NCI-H345 (cell line): ENCODE measurements around the gene USP28.
"Not testable (repeated sequence)": the region's sequence is repeated elsewhere in the genome, so short reads cannot be mapped to it uniquely, and the experiment has no call there.

Experiments
- DNase-seq: peaks from one replicate; lab custom pipeline; 2025; lab: John Stamatoyannopoulos, UW

Gene USP28

GRCh38 chr11:113838005-113838404 lies 37.4 kb downstream of the USP28 start:
- no peak for DNase-seq

DNA sequence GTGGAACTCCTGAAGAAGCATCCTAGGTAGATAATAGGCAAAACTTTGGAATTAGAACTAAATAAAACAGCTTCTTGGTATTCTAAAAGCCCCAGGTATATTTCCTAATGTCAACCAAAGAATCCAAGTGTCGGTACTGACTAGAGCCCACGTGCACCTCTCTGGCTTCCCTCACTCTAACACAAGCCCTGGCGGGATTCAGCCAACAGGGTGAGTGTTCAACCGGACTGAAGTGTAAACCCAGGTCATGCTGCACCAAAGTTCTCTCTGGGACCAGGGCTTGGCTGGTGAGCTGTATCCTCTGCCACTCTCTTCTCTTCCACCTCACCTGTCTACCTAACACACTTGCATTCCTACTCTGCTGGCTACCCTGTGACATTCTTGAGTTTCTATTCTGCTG lies 40.1 kb downstream of the USP28 start:
- no peak for DNase-seq

- no peak for DNase-seq
These were observed 42.2 kb downstream of the USP28 start for GRCh38 chr11:113833151-113833550.

GRCh38 chr11:113831314-113831713 lies 44.1 kb downstream of the USP28 start:
- no peak for DNase-seq

DNA sequence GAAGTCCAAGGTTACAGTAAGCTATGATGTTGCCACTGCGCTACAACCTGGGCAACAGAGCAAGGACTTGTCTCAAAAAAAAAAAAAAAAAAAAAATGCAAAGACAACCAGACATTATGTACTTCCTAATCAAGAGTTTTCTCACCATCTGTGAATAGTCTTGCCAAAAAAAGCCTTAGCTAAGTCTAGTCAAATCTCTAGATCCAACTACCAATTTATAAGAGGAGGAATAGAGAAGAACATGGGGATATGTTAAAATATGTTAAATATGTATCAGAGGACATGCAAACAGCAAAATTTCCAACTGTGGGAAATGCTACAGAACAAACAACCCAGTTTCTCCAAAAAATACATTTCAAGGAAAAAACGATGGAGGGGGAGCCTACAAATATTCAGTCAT lies 45.6 kb downstream of the USP28 start:
- DNase-seq: no peak

DNA sequence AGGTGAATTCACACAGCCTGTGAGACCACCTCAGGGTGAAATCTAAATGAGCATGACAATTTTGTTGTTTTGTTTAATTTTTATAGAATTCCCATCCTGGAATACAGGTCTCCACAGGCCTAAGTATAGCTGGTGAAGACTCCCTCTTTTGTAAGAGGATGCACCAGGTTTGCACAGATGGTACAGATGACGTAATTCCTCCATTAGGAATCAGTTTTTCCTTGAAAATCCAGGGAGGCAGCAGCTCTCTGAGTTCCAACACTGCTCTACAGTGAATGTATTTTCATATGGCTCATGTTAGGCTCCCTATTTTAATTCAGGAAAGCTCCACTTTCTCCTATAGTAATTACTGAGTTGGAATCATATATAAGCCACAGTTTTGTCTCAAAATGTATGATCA lies 47.2 kb downstream of the USP28 start:
- no peak for DNase-seq

DNA sequence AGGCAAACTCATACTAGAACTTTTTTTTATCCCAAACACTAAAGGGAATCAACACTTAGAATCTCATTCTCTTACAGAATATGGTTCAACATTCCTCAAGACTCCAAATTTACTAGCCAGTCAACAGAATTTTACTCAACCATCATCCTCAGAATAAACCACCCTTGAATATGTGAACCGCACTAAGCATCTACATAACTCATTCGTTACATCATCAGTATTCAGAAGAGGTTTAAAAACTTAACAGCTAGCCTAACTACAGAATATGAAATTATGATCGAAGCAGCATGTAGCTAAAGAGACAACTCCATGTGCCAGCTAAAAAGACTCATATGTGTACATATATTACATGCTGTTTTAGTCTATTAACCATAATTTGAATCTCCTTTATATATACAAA lies 47.9 kb downstream of the USP28 start:
- DNase-seq: no peak

- DNase-seq: no peak
These were observed 56.9 kb downstream of the USP28 start for GRCh38 chr11:113818426-113818825.

DNA sequence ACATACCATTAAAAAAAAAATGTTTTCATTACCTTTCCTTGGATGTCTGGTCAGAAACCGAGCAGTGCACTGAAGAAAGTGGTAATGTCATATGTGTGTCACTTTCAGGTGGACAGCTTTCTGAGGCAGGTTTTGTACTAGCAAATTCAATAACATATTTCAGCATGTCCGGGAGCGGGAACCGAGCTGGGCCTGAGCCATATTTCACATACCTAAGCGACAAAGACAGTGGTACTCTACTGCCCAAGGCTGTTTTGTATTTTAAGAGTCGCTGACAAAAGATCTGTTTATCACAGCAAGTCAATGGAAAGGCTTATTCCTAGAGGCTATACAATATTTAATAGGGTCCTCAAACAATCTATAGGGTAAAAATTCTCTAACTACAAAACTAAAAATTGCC lies 57.7 kb downstream of the USP28 start:
- no peak for DNase-seq

GRCh38 chr11:113817162-113817561 lies 58.2 kb downstream of the USP28 start:
- no peak for DNase-seq

GRCh38 chr11:113814181-113814580 lies 61.2 kb downstream of the USP28 start:
- DNase-seq: no peak

DNA sequence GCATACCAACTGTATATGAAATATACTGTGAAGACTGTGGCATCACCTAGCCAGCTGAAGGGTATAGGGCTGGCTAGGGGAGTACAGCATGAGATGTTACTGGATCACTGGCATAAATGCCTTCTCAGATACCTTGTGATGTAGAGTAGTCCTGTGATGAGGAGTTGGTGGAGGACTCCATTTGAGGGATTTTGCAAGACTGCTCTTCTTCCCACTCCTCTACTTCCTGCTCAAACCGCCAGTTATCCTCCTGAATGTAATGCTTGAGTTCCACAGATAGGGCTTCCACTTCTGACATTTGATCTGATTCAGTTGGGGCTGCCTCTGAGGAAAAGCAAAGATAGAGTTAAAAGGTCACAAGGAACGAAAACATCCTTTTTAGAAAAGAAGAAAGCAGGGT lies 66.4 kb downstream of the USP28 start:
- DNase-seq: no peak

- no peak for DNase-seq
These were observed 69.0 kb downstream of the USP28 start for GRCh38 chr11:113806406-113806805.

- DNase-seq: no peak
These were observed 69.7 kb downstream of the USP28 start for GRCh38 chr11:113805640-113806039.

DNA sequence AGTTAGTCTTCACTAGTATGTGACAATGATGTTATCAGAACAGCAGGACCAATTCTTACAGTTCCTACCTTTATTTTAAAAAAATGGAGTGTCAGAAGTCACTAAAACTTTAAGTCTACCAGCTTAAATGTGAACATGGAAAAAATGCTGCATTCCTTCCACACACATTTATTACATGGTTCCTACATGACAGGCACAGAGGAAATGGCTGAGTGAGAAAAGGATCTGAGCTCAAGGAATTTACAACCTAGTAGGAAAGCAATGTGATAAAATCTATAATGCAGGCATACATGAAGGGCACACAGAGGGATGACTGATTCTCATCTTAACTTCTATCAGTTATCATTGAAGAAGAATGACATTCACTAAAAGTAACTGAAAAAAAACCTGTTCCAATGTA lies 72.8 kb downstream of the USP28 start:
- DNase-seq: no peak

GRCh38 chr11:113796663-113797259 lies 78.6 kb downstream of the USP28 start:
- DNase-seq: peak; percentile 10

GRCh38 chr11:113789675-113790320 lies 85.6 kb downstream of the USP28 start:
- no peak for DNase-seq

- not testable (repeated sequence) for DNase-seq
These were observed 86.4 kb downstream of the USP28 start for GRCh38 chr11:113789016-113789415.

GRCh38 chr11:113782134-113782533 lies 93.2 kb downstream of the USP28 start:
- no peak for DNase-seq

GRCh38 chr11:113781682-113782081 lies 93.7 kb downstream of the USP28 start:
- DNase-seq: no peak

GRCh38 chr11:113779496-113779895 lies 95.9 kb downstream of the USP28 start, which contains the start of gene CLDN25:
Gene CLDN25 (plus strand): TSS chr11:113779796. CDS start chr11:113779796, 0 bp downstream.
- DNase-seq: no peak

DNA sequence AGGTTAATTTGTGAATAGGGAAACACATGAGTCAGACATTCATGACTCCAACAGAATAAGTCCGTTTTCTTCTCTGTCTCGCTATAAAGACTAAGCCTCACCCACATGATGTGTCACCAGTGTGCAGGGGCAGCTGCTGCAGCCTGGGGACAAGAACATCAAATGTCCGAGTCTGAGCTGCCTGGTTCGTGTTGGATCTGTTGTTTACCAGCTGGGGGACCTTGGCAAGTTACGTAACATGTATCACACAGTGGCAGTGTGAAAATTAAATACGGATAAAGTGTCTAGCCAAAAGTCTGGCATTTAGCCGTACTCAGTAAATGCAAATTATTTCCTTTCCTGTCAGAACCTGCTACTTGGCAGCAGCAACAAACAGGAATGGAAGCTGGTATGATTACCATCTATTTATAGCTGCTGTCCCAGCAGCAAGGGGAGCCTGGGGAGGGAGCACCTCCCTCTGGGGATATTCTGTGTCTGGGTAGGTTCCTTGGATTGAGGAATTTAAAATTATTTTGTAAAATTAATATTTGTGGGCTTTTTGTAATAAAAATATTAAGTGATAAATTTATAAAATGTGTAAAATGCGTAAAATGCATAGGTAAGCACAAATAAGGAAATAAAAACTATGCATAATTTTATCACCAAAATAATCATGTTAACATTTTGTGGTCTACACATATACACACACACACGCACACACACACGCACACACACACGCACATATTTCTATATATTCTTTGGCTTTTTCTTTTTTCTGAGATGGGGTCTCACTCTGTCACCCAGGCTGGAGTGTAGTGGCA lies 97.1 kb downstream of the USP28 start:
- no peak for DNase-seq

GRCh38 chr11:113774174-113774503 lies 101.2 kb downstream of the USP28 start:
- no peak for DNase-seq
